Natural killer cell (primary cell): ENCODE results near the gene PRDM16. TPM values are rescaled to one million over a fixed set of nuclear protein-coding genes. Genes with fewer than 3 reads are reported as not detected.

Source experiments
- ATAC-seq, 3 donors: fragments of 150-1000 bp in 2 of 3; fragments of 200-7000 bp in 1 of 3; cut with Tn5 transposase; 1 replicate in 1 of 3; 2 replicates in 2 of 3; pipeline ENCODE4 v1.10.0; 2021; ENCODE audit warnings: mild to moderate bottlenecking in 2 of 3, moderate library complexity in 2 of 3
- DNase-seq, 2 donors: peaks; one replicate each; pipeline versions ENCODE4 v3.0.0 to v3.0.0-alpha.2; 2013 to 2021; ENCODE audit warnings: mixed read lengths in 1 of 2
- H3K27ac ChIP-seq: one replicate; pipeline ENCODE4 v1.5.1; 2013; ENCODE audit warnings: mild to moderate bottlenecking, low read length
- H3K27me3 ChIP-seq: one replicate; pipeline ENCODE4 v1.6.1; 2013; ENCODE audit warnings: low read length; ENCODE audit not compliant: control insufficient read depth, insufficient read depth
- H3K36me3 ChIP-seq: one replicate; pipeline ENCODE4 v1.6.1; 2013; ENCODE audit warnings: low read length; ENCODE audit not compliant: control insufficient read depth, insufficient read depth
- H3K4me1 ChIP-seq: one replicate; pipeline ENCODE4 v1.6.1; 2013; ENCODE audit warnings: low read length; ENCODE audit not compliant: control insufficient read depth, insufficient read depth
- H3K4me3 ChIP-seq: one replicate; pipeline ENCODE4 v1.5.1; 2013; ENCODE audit warnings: low read length
- H3K9me3 ChIP-seq: one replicate; pipeline ENCODE4 v1.6.1; 2013; ENCODE audit warnings: low read length; ENCODE audit not compliant: control insufficient read depth, insufficient read depth
- H3K27ac Mint-ChIP-seq, 2 donors: one replicate each; pipeline ENCODE4 v1.8.0; 2022; ENCODE audit warnings: mild to moderate bottlenecking in 2 of 2, mixed read lengths in 2 of 2, moderate library complexity in 1 of 2
- H3K27me3 Mint-ChIP-seq, 2 donors: one replicate each; pipeline ENCODE4 v1.8.0; 2022; ENCODE audit warnings: low read depth in 2 of 2, mixed read lengths in 2 of 2
- H3K36me3 Mint-ChIP-seq: one replicate; pipeline ENCODE4 v1.8.0; 2022; ENCODE audit warnings: mixed read lengths
- H3K4me1 Mint-ChIP-seq, 2 donors: one replicate each; pipeline ENCODE4 v1.8.0; 2022; ENCODE audit warnings: mixed read lengths in 2 of 2
- H3K4me3 Mint-ChIP-seq: one replicate; pipeline ENCODE4 v1.8.0; 2022; ENCODE audit warnings: mild to moderate bottlenecking, moderate library complexity, mixed read lengths
- H3K9me3 Mint-ChIP-seq, 2 donors: one replicate each; pipeline ENCODE4 v1.8.0; 2022; ENCODE audit warnings: mixed read lengths in 2 of 2
- CTCF ChIP-seq: fragments of 200-600 bp; IDR thresholded peaks from one replicate; pipeline ENCODE4 v1.8.0; 2022; ENCODE audit warnings: antibody characterized with exemption
- WGBS: methylation state at CpG from one replicate; pipeline ENCODE4 v1.1.7; 2013; ENCODE audit warnings: missing lambda C conversion rate; ENCODE audit not compliant: insufficient coverage; 5-methylcytosine and 5-hydroxymethylcytosine counted together
- intact Hi-C: fragments of 100-400 bp; cut with micrococcal nuclease; formaldehyde crosslinking; loops from one replicate; pipeline ENCODE4 v1.14.2; 2022
- total RNA-seq, 4 donors: library from RNA; stranded (reverse); fragments of 120-200 nt in 1 of 4; gene quantifications; one replicate each; pipeline versions ENCODE4 v1.2.3 to v1.2.4, GENCODE V29; 2013 to 2022

PRDM16 gene
- total RNA-seq, 3 donors from 2014 or later (not counting 1 experiment from before 2014, with no cell fraction given) = 0.25 to 0.64 TPM; not detected in 1

GRCh38 chr1:3346478-3346877, 277.5 kb downstream of the PRDM16 start:
- H3K36me3 Mint-ChIP-seq = peaks cover 11% of the 10 kb centered on the region
- DNase-seq = no peak
- no peak overlapping the region for H3K4me3 Mint-ChIP-seq
- Histone ChIP-seq H3K27me3 (no peaks in the 10 kb centered on the region), H3K4me1 (no peaks in the 10 kb centered on the region), H3K4me3 (no peak overlapping the region), H3K9me3 (peaks cover 11% of the 10 kb centered on the region), H3K27ac (no peak overlapping the region), H3K36me3 (no peaks in the 10 kb centered on the region)
- ATAC-seq = no peak
- no peak for TF ChIP-seq CTCF
- 90% methylated on average over 13 of the region's 13 CpGs for WGBS
- intact Hi-C loops = no loop called here
- H3K27ac Mint-ChIP-seq = no peak overlapping the region
- peaks cover 0 to 8% of the 10 kb centered on the region in 2 donors for H3K27me3 Mint-ChIP-seq
- H3K9me3 Mint-ChIP-seq = peaks cover 4 to 5% of the 10 kb centered on the region in 2 donors
- no peaks in the 10 kb centered on the region for H3K4me1 Mint-ChIP-seq

- Histone ChIP-seq H3K4me3 (no peak overlapping the region), H3K9me3 (peaks cover 11% of the 10 kb centered on the region), H3K4me1 (no peaks in the 10 kb centered on the region), H3K27me3 (no peaks in the 10 kb centered on the region), H3K27ac (no peak overlapping the region), H3K36me3 (no peaks in the 10 kb centered on the region)
- Mint-ChIP-seq H3K9me3 (peaks cover 4 to 5% of the 10 kb centered on the region in 2 donors), H3K36me3 (peaks cover 11% of the 10 kb centered on the region), H3K4me1 (no peaks in the 10 kb centered on the region), H3K27ac (no peak overlapping the region), H3K4me3 (no peak overlapping the region), H3K27me3 (peaks cover 3 to 12% of the 10 kb centered on the region in 2 donors)
- WGBS = 71% methylated on average over 18 of the region's 18 CpGs
- intact Hi-C loops = no loop called here
- DNase-seq (no peak), ATAC-seq (no peak)
- no peak for TF ChIP-seq CTCF
These were observed 278.4 kb downstream of the PRDM16 start for GRCh38 chr1:3347257-3348020.

- no peak for DNase-seq
- no peak for ATAC-seq
- no peak overlapping the region for H3K4me3 ChIP-seq
- WGBS = 79% methylated on average over 15 of the region's 15 CpGs
- peaks cover 11% of the 10 kb centered on the region for H3K9me3 ChIP-seq
- no peaks in the 10 kb centered on the region for H3K4me1 ChIP-seq
- Mint-ChIP-seq H3K4me1 (no peaks in the 10 kb centered on the region), H3K9me3 (peaks cover 3 to 5% of the 10 kb centered on the region in 2 donors), H3K36me3 (peaks cover 11% of the 10 kb centered on the region), H3K27ac (no peak overlapping the region), H3K27me3 (peaks cover 4 to 15% of the 10 kb centered on the region in 2 donors), H3K4me3 (no peak overlapping the region)
- H3K27ac ChIP-seq = no peak overlapping the region
- intact Hi-C loops = no loop called here
- no peak for TF ChIP-seq CTCF
- peaks cover 3% of the 10 kb centered on the region for H3K27me3 ChIP-seq
- no peaks in the 10 kb centered on the region for H3K36me3 ChIP-seq
These were observed 279.3 kb downstream of the PRDM16 start for GRCh38 chr1:3348196-3348865.
